IPS DF 19.7 (cell line): ENCODE data around the gene OR11G2.
"Not testable (repeated sequence)": the region's sequence is repeated elsewhere in the genome, so short reads cannot be mapped to it uniquely, and the experiment has no call there.

Experiments used
- DNase-seq: peaks from one replicate; pipeline ENCODE4 v3.0.0-alpha.2; 2013; ENCODE audit warnings: low read depth, low spot score

Gene OR11G2

GRCh38 chr14:20190596-20190995 is at the start of gene OR11G2:
OR11G2 (plus strand) TSS chr14:20190896; CDS start chr14:20197438, 6,542 bp downstream.
- no peak for DNase-seq

DNA sequence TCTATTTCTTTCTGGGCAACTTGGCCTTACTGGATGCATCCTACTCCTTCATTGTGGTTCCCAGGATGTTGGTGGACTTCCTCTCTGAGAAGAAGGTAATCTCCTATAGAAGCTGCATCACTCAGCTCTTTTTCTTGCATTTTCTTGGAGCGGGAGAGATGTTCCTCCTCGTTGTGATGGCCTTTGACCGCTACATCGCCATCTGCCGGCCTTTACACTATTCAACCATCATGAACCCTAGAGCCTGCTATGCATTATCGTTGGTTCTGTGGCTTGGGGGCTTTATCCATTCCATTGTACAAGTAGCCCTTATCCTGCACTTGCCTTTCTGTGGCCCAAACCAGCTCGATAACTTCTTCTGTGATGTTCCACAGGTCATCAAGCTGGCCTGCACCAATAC is 46.8 kb upstream of the OR11G2 start:
- no peak for DNase-seq

DNA sequence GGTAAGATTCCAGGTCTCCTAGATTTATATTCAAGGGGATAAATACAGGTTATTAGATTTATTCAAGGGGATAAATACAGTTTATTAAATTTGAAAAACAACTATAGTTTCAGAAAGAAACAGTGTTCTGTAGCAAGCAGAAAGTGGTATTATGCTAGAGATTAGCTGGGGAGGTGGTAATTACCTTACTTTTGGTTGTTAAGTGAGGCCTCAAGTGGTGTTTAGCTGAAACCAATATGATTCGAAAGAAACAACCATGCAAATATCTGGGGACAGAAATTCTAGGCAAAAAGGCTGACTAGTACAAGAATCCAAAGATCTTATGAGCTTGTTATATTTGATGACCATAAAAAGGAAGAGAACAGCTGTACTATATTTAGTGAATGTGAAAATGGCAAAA is 45.9 kb upstream of the OR11G2 start:
- no peak for DNase-seq

- DNase-seq: no peak
Measured at GRCh38 chr14:20164462-20164861, 26.2 kb upstream of the OR11G2 start.

DNA sequence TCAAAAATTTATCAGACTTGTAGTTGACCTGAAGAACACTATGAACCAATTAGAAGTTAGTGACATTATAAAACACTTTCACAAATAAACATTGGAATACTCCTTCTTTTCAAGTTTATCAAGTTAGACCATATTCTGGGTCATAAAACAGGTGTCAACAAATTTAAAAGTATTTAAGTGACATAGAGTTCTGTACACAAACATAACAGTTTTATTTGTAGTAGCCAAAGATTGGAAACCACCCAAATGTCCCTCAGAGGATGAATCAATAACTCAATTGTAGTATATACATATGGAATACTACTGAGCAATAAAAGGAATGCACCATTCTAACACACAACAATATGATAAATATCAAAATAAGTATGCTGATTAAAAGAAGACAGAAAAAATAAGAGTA is 23.6 kb upstream of the OR11G2 start:
- DNase-seq: no peak

GRCh38 chr14:20169852-20170251 is 20.8 kb upstream of the OR11G2 start:
- DNase-seq: not testable (repeated sequence)

GRCh38 chr14:20174205-20174604 is 16.5 kb upstream of the OR11G2 start:
- DNase-seq: not testable (repeated sequence)

- no peak for DNase-seq
Measured at GRCh38 chr14:20176330-20176729, 14.4 kb upstream of the OR11G2 start.

DNA sequence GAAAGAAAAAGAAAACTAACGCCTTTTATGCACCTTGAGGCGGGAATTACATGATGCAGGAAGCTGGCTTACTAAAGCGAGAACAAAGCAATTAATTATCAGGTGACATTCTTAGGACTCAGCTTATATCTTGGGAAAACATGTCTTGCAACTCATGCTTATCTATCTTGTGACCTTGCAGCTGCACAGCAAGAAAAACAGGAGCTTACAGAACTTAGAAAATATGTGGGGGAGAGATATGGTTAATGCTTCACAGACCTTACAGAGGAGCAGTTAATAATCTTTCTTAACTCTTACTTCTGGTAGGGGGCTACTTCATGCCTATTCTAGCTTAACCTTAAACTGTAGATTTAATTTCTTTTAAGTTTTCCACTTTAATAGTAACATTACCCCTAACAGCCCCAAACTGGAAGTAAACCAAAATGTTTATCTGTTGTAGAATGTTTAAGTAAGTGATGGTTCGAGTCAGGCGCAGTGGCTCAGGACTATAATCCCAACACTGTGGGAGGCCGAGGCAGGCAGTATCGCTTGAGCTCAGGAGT is 13.2 kb upstream of the OR11G2 start:
- DNase-seq: no peak

DNA sequence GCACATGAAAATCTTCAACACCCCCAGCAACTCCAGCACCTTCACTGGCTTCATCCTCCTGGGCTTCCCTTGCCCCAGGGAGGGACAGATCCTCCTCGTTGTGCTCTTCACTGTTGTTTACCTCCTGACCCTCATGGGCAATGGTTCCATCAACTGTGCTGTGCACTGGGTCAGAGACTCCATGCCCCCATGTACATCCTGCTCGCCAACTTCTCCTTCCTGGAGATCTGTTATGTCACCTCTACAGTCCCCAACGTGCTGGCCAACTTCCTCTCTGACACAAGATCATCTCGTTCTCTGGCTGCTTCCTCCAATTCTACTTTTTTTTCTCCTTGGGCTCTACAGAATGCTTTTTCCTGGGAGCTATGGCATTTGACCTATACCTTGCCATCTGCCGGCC is 11.5 kb upstream of the OR11G2 start:
- no peak for DNase-seq

GRCh38 chr14:20179880-20180279 is 10.8 kb upstream of the OR11G2 start:
- DNase-seq: no peak

DNA sequence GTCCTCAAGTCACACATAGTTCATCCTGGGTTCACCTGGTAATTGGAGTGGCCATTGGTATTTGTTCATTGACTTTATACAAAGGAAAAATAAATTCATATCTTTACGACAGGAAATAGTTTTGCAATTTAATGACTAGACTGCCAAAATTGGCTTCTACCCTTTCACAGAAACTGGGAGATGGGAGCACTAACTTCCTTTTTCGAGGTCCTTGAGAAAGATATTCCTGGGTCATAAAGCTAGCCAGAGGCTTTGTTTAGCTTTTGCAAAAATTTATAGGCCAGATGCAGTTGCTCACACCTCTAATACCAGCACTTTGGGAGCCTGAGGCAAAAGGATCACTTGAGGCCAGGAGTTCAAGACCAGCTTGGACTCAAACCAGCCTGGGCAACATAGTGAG is 10.2 kb upstream of the OR11G2 start:
- DNase-seq: no peak

GRCh38 chr14:20184181-20184580 is 6.5 kb upstream of the OR11G2 start:
- no peak for DNase-seq

DNA sequence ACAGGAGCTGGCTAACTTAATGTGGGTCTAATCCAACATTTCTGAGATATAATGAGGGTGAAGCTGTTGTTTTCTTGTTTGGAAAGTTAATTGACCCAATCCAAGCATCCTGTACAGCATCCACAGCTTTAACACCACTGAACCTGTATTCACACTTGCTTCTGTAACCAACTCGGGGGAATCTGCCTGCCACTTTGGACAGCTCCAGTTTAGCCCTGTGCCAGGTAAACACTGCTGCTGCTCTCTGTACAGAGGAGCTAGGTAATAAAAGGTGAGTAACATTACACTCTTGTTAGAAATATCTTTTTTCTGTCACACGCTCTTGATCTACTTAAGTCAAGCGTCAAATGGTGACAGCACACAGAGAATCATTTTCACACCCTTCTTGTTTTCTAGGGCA is 700 bp downstream of the OR11G2 start:
- DNase-seq: no peak

DNA sequence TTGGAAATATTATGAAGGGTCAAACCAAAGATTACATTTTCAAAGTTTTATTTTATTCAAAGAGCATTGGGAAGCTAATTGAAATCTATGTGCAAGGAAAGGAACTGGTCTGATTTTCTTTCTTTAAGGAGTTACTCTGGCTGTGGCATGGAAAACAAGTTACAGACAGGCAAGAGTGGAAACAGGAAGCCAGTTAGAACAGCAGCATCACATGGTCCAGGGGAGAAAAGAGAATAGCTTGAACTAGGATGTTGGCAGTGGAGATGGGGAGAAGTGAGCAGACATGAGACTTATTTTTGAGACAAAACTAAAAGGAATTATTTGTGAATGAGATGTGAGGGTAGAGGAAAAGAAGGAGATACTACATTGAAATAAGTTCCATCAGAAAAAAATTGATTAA is 3.4 kb downstream of the OR11G2 start:
- no peak for DNase-seq

DNA sequence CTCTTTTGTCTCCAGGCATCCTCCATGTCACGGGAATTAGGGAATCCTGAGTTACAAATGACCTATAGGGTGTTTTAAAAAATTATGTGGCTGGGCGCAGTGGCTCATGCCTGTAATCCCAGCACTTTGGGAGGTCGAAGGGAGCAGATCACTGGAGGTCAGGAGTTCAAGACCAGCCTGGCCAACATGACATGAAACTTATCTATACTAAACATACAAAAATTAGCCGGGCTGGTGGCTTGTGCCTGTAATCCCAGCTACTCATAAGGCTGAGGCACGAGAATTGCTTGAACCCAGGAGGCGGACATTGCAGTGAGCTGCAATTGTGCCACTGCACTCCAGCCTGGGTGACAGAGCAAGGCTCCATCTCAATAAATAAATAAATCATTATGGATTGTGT is 4.5 kb downstream of the OR11G2 start:
- DNase-seq: not testable (repeated sequence)

GRCh38 chr14:20195911-20196310 is 5.2 kb downstream of the OR11G2 start:
- no peak for DNase-seq

DNA sequence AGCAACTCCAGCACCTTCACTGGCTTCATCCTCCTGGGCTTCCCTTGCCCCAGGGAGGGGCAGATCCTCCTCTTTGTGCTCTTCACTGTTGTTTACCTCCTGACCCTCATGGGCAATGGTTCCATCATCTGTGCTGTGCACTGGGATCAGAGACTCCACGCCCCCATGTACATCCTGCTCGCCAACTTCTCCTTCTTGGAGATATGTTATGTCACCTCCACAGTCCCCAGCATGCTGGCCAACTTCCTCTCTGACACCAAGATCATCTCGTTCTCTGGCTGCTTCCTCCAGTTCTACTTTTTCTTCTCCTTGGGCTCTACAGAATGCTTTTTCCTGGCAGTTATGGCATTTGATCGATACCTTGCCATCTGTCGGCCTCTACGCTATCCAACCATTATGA is 6.8 kb downstream of the OR11G2 start:
- DNase-seq: no peak

- DNase-seq: no peak
Measured at GRCh38 chr14:20198991-20199390, 8.3 kb downstream of the OR11G2 start.

DNA sequence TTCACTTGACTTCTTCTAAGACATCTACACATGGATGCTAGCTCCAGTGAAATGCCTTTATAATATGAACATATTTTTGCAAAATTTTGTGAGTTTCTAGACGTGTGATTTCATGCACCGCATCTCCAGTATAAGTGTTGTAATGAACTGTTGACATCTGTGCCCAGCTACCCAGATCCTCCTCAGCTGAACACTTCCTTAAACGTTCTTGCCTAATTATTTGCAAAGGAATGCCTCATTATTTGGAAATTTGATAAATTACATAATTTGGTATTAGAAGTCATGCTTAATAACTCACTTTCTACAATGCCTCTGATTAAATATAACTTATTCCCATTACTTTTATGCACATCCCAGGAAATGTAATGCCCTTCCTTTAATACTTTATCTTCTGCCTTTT is 14.0 kb downstream of the OR11G2 start:
- DNase-seq: no peak

DNA sequence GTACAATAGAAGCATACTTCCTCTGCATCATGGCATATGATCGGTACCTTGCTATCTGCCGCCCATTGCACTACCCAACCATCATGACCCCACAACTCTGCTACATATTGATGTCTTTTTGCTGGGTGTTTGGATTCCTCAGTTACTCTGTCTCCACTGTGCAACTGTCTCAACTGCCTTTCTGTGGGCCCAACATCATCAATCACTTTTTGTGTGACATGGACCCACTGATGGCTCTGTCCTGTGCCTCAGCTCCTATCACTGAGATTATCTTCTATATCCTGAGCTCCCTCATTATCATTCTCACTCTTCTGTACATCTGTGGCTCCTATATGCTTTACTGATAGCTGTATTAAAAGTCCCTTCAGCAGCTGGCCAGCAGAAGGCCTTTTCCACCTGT is 18.9 kb downstream of the OR11G2 start:
- DNase-seq: no peak

DNA sequence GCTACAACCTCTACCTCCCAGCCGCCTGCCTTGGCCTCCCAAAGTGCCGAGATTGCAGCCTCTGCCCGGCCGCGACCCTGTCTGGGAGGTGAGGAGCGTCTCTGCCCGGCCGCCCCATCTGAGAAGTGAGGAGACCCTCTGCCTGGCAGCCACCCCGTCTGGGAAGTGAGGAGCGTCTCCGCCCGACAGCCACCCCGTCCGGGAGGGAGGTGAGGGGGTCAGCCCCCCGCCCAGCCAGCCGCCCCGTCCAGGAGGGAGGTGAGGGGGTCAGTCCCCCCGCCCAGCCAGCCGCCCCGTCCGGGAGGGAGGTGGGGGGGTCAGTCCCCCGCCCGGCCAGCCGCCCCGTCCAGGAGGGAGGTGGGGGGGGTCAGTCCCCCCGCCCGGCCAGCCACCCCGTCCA is 21.7 kb downstream of the OR11G2 start:
- not testable (repeated sequence) for DNase-seq

DNA sequence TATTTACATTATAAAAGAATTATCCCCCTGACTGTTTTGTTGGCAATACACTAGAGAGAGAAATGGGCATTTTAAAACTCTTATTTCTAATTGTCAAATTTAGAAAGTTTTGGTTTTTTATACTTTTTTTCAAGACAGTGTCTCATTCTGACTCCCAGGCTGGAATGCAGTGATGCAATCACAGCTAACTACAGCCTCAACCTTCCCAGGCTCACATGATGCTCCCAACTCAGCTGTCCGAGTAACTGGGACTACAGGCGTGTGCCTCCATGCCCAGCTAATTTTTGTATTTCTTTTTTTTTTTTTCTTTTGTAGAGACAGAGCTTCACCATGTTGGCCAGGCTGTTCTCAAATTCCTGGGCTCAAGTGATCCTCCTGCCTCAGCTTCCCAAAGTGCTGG is 24.5 kb downstream of the OR11G2 start:
- no peak for DNase-seq

GRCh38 chr14:20219033-20219432 is 28.3 kb downstream of the OR11G2 start:
- no peak for DNase-seq
